ENCODE measurements around the gene NDUFB8.

Gene NDUFB8

GRCh38 chr10:100537475-100537874, 7.8 kb upstream of the NDUFB8 start:
- no peak for DNase-seq (ENCODE audit: low read depth, low spot score)

GRCh38 chr10:100535715-100536353, 6.2 kb upstream of the NDUFB8 start, which contains the start of gene HIF1AN:
Gene HIF1AN, plus strand, starts transcription at chr10:100535943. Its CDS starts 16 bp downstream, at chr10:100535959.
- DNase-seq (ENCODE audit: low read depth, low spot score): peak; percentile 79

- no peak for DNase-seq (ENCODE audit: low read depth, low spot score)
These were observed 5.7 kb upstream of the NDUFB8 start for GRCh38 chr10:100535338-100535714.

GRCh38 chr10:100534726-100535125, 5.1 kb upstream of the NDUFB8 start:
- DNase-seq (ENCODE audit: low read depth, low spot score): no peak

GRCh38 chr10:100531761-100532160, 2.1 kb upstream of the NDUFB8 start:
- no peak for DNase-seq (ENCODE audit: low read depth, low spot score)

- DNase-seq (ENCODE audit: low read depth, low spot score): no peak
These were observed 673 bp downstream of the NDUFB8 start for GRCh38 chr10:100528921-100529474.

- no peak for DNase-seq (ENCODE audit: low read depth, low spot score)
These were observed 1.4 kb downstream of the NDUFB8 start for GRCh38 chr10:100528123-100528886.

GRCh38 chr10:100524638-100525037, 5.0 kb downstream of the NDUFB8 start:
- no peak for DNase-seq (ENCODE audit: low read depth, low spot score)

- DNase-seq (ENCODE audit: low read depth, low spot score): no peak
These were observed 5.5 kb downstream of the NDUFB8 start for GRCh38 chr10:100524206-100524605.

GRCh38 chr10:100522945-100523344, 6.7 kb downstream of the NDUFB8 start:
- no peak for DNase-seq (ENCODE audit: low read depth, low spot score)

- DNase-seq (ENCODE audit: low read depth, low spot score): no peak
These were observed 7.4 kb downstream of the NDUFB8 start for GRCh38 chr10:100522107-100522801.

GRCh38 chr10:100520811-100521210, 8.9 kb downstream of the NDUFB8 start:
- no peak for DNase-seq (ENCODE audit: low read depth, low spot score)

- no peak for DNase-seq (ENCODE audit: low read depth, low spot score)
These were observed 10.2 kb downstream of the NDUFB8 start, which contains the start of gene SEC31B for GRCh38 chr10:100519311-100520051. Gene SEC31B, minus strand, starts transcription at chr10:100519861. Its CDS starts 2,909 bp downstream, at chr10:100516952.

- DNase-seq (ENCODE audit: low read depth, low spot score): peak; percentile 40
These were observed 10.9 kb downstream of the NDUFB8 start for GRCh38 chr10:100518761-100519241.

- DNase-seq (ENCODE audit: low read depth, low spot score): no peak
These were observed 12.8 kb downstream of the NDUFB8 start for GRCh38 chr10:100516847-100517246.

GRCh38 chr10:100515612-100516011, 14.1 kb downstream of the NDUFB8 start:
- no peak for DNase-seq (ENCODE audit: low read depth, low spot score)

- peak; percentile 33 for DNase-seq (ENCODE audit: low read depth, low spot score)
These were observed 18.9 kb downstream of the NDUFB8 start for GRCh38 chr10:100510533-100511308.

- DNase-seq (ENCODE audit: low read depth, low spot score): peak; percentile 26
These were observed 20.3 kb downstream of the NDUFB8 start for GRCh38 chr10:100509241-100509840.

GRCh38 chr10:100508691-100509150, 20.9 kb downstream of the NDUFB8 start:
- peak; percentile 19 for DNase-seq (ENCODE audit: low read depth, low spot score)

- DNase-seq (ENCODE audit: low read depth, low spot score): no peak
These were observed 21.4 kb downstream of the NDUFB8 start for GRCh38 chr10:100508266-100508665.

Measured in activated CD4-positive, CD25-positive, alpha-beta regulatory T cell treated with anti-CD3 and anti-CD28 coated beads, Interleukin-2, amount 50 U/mL, for 16 hours (primary cell).